Epithelial cell of proximal tubule (primary cell): ENCODE data around the gene MAST2. TPM values are rescaled to one million over a fixed set of nuclear protein-coding genes. Genes with fewer than 3 reads are reported as not detected.
"Not testable (repeated sequence)": the region's sequence is repeated elsewhere in the genome, so short reads cannot be mapped to it uniquely, and the experiment has no call there.

ENCODE experiments used
- DNase-seq: peaks from one replicate; pipeline ENCODE4 v3.0.0-alpha.2; 2011; ENCODE audit warnings: low read depth
- H3K4me3 ChIP-seq: 2 replicates; pipeline ENCODE4 v1.5.1; 2011; ENCODE audit warnings: low read depth, mild to moderate bottlenecking, low read length
- total RNA-seq: library from RNA; depleted of rRNA; stranded (reverse); fragments of >200 nt; gene quantifications from 2 replicates; pipeline ENCODE4 v1.2.3, GENCODE V29; 2015
- TF ChIP-seq, protein P1 (sequence below): conservative IDR thresholded peaks from 2 replicates; pipeline ENCODE4 v1.5.1; 2012; ENCODE audit warnings: low read depth, mild to moderate bottlenecking, low read length

Gene MAST2
- total RNA-seq, 1 donor from 2014 or later: 30.3 TPM

- H3K4me3 ChIP-seq: peak overlapping the region; percentile 25
- TF ChIP-seq, protein P1, sequence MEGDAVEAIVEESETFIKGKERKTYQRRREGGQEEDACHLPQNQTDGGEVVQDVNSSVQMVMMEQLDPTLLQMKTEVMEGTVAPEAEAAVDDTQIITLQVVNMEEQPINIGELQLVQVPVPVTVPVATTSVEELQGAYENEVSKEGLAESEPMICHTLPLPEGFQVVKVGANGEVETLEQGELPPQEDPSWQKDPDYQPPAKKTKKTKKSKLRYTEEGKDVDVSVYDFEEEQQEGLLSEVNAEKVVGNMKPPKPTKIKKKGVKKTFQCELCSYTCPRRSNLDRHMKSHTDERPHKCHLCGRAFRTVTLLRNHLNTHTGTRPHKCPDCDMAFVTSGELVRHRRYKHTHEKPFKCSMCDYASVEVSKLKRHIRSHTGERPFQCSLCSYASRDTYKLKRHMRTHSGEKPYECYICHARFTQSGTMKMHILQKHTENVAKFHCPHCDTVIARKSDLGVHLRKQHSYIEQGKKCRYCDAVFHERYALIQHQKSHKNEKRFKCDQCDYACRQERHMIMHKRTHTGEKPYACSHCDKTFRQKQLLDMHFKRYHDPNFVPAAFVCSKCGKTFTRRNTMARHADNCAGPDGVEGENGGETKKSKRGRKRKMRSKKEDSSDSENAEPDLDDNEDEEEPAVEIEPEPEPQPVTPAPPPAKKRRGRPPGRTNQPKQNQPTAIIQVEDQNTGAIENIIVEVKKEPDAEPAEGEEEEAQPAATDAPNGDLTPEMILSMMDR: no peak
- DNase-seq: peak; percentile 74
Measured at GRCh38 chr1:45953934-45954847, 150.8 kb downstream of the MAST2 start.

- no peak for DNase-seq
- no peak overlapping the region for H3K4me3 ChIP-seq
- TF ChIP-seq, protein P1: no peak
Measured at GRCh38 chr1:45957684-45958083, 154.3 kb downstream of the MAST2 start.

- TF ChIP-seq, protein P1: no peak
- DNase-seq: no peak
Measured at GRCh38 chr1:45958317-45958716, 154.9 kb downstream of the MAST2 start.

DNA sequence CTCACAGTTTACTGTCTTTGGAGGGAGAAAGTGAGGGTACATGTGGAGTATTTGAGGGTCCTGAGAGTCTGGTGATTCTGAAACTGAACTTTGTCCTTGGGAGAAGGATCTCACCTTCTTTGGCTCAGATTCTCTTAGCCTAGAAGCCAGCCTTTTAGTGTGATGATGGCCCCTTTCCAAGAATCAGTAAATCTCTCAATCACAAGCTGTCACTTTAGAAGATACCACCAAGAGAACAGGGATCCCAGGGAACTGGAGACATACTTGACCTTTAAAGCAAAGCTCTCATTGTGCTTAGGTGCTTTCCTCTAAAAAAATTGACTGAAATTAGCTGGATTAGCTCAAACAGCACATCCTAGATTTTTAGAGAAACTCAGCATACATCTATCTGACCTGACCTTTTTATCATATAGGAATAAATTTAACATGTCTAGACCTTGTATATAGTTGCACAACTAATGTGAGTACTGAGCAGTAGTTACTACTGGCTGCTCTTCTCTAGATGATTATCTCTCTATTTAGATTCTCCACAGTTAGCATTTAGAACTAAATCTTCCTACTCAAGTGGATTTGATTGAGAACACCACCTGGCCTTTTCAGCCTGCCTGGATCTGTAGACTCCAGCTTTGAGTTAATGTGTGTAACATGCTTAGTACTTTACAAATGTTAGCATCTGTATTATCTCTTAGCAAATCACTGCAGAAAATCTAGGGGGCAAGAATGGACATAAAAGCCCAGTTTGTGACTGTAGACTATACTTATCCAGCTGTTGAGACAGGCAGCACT lies 157.7 kb downstream of the MAST2 start:
- H3K4me3 ChIP-seq: no peak overlapping the region
- DNase-seq: no peak
- TF ChIP-seq, protein P1: no peak

More at GRCh38 chr1:45958317-45958716, 154.9 kb downstream of the MAST2 start:
- no peak overlapping the region for H3K4me3 ChIP-seq

DNA sequence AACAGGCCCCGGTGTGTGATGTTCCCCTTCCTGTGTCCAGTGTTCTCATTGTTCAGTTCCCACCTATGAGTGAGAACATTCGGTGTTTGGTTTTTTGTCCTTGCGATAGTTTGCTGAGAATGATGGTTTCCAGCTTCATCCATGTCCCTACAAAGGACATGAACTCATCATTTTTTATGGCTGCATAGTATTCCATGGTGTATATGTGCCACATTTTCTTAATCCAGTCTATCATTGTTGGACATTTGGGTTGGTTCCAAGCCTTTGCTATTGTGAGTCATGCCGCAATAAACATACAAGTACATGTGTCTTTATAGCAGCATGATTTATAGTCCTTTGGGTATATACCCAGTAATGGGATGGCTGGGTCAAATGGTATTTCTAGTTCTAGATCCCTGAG lies 158.5 kb downstream of the MAST2 start:
- not testable (repeated sequence) for DNase-seq, H3K4me3 ChIP-seq

DNA sequence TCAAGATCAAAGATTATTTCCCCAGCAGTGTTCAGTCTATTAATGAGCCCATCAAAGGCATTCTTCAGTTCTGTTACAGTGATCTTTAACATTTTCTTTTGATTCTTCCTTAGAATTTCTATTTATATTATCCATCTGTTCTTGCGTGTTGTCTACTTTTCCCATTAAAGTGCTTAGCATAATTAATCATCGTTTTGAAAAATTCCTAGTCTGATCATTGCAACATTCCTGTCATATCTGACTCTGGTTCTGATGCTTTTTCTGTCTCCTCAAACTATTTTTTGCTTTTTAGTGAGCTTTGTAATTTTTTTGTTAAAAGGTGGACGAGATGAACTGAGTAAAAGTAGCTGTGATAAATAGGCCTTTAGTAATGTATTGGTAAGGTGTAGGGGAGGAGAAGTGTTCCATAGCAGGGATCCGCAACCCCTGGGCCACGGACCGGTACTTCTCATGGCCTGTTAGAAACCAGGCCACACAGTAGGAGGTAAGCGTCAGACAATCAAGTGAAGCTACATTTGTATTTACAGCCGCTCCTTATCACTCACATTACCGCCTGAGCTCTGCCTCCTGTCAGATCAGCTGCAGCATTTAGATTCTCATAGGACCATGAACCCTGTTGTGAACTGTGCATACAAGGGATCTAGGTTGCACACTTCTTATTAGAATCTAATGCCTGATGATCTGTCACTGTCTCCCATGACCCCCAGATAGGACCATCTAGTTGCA lies 165.7 kb downstream of the MAST2 start:
- TF ChIP-seq, protein P1: no peak
- DNase-seq: no peak
- H3K4me3 ChIP-seq: no peak overlapping the region

DNA sequence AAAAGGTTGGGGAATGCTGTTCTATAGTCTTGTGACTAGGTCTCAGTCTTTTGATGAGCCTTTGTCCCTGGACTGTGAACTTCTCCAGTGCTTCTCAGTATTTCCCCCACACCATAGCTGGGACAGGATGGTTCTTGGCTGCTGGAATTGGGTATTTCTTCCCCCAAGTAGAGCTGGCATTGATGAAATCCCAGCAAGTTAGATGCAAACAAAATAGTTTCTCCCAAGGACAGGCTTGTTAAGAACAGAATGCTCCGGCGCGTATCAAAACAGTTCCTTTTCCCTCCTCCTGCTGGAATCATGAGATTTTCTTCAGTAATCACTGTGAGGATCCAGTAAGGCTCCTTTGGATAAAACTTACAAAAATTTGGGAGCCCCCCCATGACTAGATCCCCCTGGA lies 166.5 kb downstream of the MAST2 start:
- TF ChIP-seq, protein P1: no peak
- H3K4me3 ChIP-seq: no peak overlapping the region
- DNase-seq: no peak
